UCSD-AML1 (cell line): Measurements from ENCODE around the gene FAM98C.
"Not testable (repeated sequence)": the region's sequence is repeated elsewhere in the genome, so short reads cannot be mapped to it uniquely, and the experiment has no call there.

Source experiments
- DNase-seq: peaks from one replicate; lab custom pipeline; 2025; ENCODE audit not compliant: unreplicated experiment; lab: John Stamatoyannopoulos, UW

Gene FAM98C

GRCh38 chr19:38402967-38403674 is at the start of gene FAM98C:
Gene FAM98C, plus strand, starts transcription at chr19:38403093. Its CDS starts 61 bp downstream, at chr19:38403154.
- DNase-seq: peak; percentile 98

- no peak for DNase-seq
These were observed 46.9 kb upstream of the FAM98C start for GRCh38 chr19:38355728-38356725.

GRCh38 chr19:38358071-38358470 is 44.8 kb upstream of the FAM98C start:
- no peak for DNase-seq

GRCh38 chr19:38359242-38360021 is 43.5 kb upstream of the FAM98C start:
- no peak for DNase-seq

- no peak for DNase-seq
These were observed 42.5 kb upstream of the FAM98C start for GRCh38 chr19:38360351-38360750.

- no peak for DNase-seq
These were observed 41.9 kb upstream of the FAM98C start for GRCh38 chr19:38360839-38361631.

- DNase-seq: peak; percentile 87
These were observed 41.2 kb upstream of the FAM98C start for GRCh38 chr19:38361633-38362075.

GRCh38 chr19:38362076-38362945 is 40.6 kb upstream of the FAM98C start:
- peak; percentile 90 for DNase-seq

GRCh38 chr19:38362946-38363688 is 39.8 kb upstream of the FAM98C start:
- not testable (repeated sequence) for DNase-seq

- no peak for DNase-seq
These were observed 35.9 kb upstream of the FAM98C start for GRCh38 chr19:38367041-38367440.

- DNase-seq: no peak
These were observed 33.3 kb upstream of the FAM98C start for GRCh38 chr19:38369584-38369983.

GRCh38 chr19:38370299-38370698 is 32.6 kb upstream of the FAM98C start:
- no peak for DNase-seq

GRCh38 chr19:38371081-38371480 is 31.8 kb upstream of the FAM98C start:
- no peak for DNase-seq

GRCh38 chr19:38373907-38374331 is 29.0 kb upstream of the FAM98C start:
- DNase-seq: no peak

GRCh38 chr19:38374332-38375097 is 28.4 kb upstream of the FAM98C start, which contains the start of gene PSMD8:
Gene PSMD8, plus strand, starts transcription at chr19:38374571. Its CDS starts 31 bp downstream, at chr19:38374602.
- DNase-seq: peak; percentile 99

GRCh38 chr19:38375098-38375493 is 27.8 kb upstream of the FAM98C start:
- DNase-seq: no peak

- DNase-seq: no peak
These were observed 27.1 kb upstream of the FAM98C start for GRCh38 chr19:38375748-38376147.

- DNase-seq: no peak
These were observed 26.3 kb upstream of the FAM98C start for GRCh38 chr19:38376576-38376975.
